WTC11 (cell line): Measurements from ENCODE around the gene ACVR1. TPM values are rescaled to one million over a fixed set of nuclear protein-coding genes. Genes with fewer than 3 reads are reported as not detected.
"Not testable (repeated sequence)": the region's sequence is repeated elsewhere in the genome, so short reads cannot be mapped to it uniquely, and the experiment has no call there.

ENCODE experiments used
- ATAC-seq: fragments of 200-7000 bp; cut with Tn5 transposase; 2 replicates; pipeline ENCODE4 v1.10.0; 2021; ENCODE audit warnings: mild to moderate bottlenecking, moderate library complexity
- CTCF ChIA-PET: fragments of 300-600 bp; sonication (Branson Sonifier 250); formaldehyde crosslinking; loops from one replicate; lab custom pipeline; 2021; ENCODE audit warnings: antibody characterized with exemption; lab: Charles Lee
- POLR2A ChIA-PET: fragments of 350-600 bp; sonication (Branson Sonifier 250); formaldehyde crosslinking; loops from one replicate; lab custom pipeline; 2021; ENCODE audit warnings: antibody characterized with exemption; lab: Charles Lee
- DNase-seq: peaks from one replicate; pipeline ENCODE4 v3.0.0; 2021; ENCODE audit warnings: low spot score
- H3K27ac Mint-ChIP-seq: 2 replicates; pipeline ENCODE4 v1.8.0; 2021; ENCODE audit warnings: mixed read lengths
- H3K27me3 Mint-ChIP-seq: 2 replicates; pipeline ENCODE4 v1.8.0; 2021; ENCODE audit warnings: low read depth, mild to moderate bottlenecking, moderate library complexity, mixed read lengths
- H3K36me3 Mint-ChIP-seq: 2 replicates; pipeline ENCODE4 v1.8.0; 2021; ENCODE audit warnings: mixed read lengths
- H3K4me1 Mint-ChIP-seq: 2 replicates; pipeline ENCODE4 v1.8.0; 2022; ENCODE audit warnings: mixed read lengths
- H3K4me3 Mint-ChIP-seq: 2 replicates; pipeline ENCODE4 v1.8.0; 2021; ENCODE audit warnings: mild to moderate bottlenecking, moderate library complexity, mixed read lengths
- H3K9me3 Mint-ChIP-seq: 2 replicates; pipeline ENCODE4 v1.8.0; 2021; ENCODE audit warnings: mixed read lengths
- CTCF ChIP-seq: fragments of 200-600 bp; IDR thresholded peaks from 2 replicates; pipeline ENCODE4 v1.8.0; 2022; ENCODE audit warnings: antibody characterized with exemption
- IRF2 ChIP-seq: sonication (generic); formaldehyde crosslinking; IDR thresholded peaks from 2 replicates; pipeline ENCODE4 v1.8.0; 2022; ENCODE audit warnings: low read depth, missing genetic modification reagents, borderline replicate concordance
- MYBL2 ChIP-seq: sonication (generic); formaldehyde crosslinking; IDR thresholded peaks from 2 replicates; pipeline ENCODE4 v1.8.1; 2023; ENCODE audit warnings: mild to moderate bottlenecking, moderate library complexity, missing genetic modification reagents
- NFYB ChIP-seq: sonication (generic); formaldehyde crosslinking; conservative IDR thresholded peaks from 2 replicates; pipeline ENCODE4 v1.8.0; 2022; ENCODE audit warnings: low read depth, missing genetic modification reagents
- OVOL2 ChIP-seq: fragments of 250-450 bp; sonication (Bioruptor Pico); IDR thresholded peaks from 2 replicates; pipeline ENCODE4 v1.9.0; 2021; ENCODE audit warnings: mild to moderate bottlenecking, borderline replicate concordance
- SOX15 ChIP-seq: fragments of 250-450 bp; sonication (Bioruptor Pico); IDR thresholded peaks from 2 replicates; pipeline ENCODE4 v1.9.0; 2021; ENCODE audit warnings: mild to moderate bottlenecking
- STAT6 ChIP-seq: sonication (generic); formaldehyde crosslinking; conservative IDR thresholded peaks from 2 replicates; pipeline ENCODE4 v1.8.1; 2023; ENCODE audit warnings: mild to moderate bottlenecking, low read depth, missing genetic modification reagents, moderate library complexity
- ZBTB21 ChIP-seq: sonication (generic); formaldehyde crosslinking; IDR thresholded peaks from 2 replicates; pipeline ENCODE4 v1.8.1; 2023; ENCODE audit warnings: mild to moderate bottlenecking, missing genetic modification reagents, borderline replicate concordance
- ZNF219 ChIP-seq: sonication (generic); formaldehyde crosslinking; IDR thresholded peaks from 2 replicates; pipeline ENCODE4 v1.8.0; 2023; ENCODE audit warnings: missing genetic modification reagents, mild to moderate bottlenecking, borderline replicate concordance
- total RNA-seq: library from RNA; stranded (reverse); gene quantifications from 3 replicates; pipeline ENCODE4 v1.2.3, GENCODE V29; 2021
- TF ChIP-seq, protein P1 (sequence below): fragments of 250-450 bp; sonication (Bioruptor Pico); IDR thresholded peaks from 2 replicates; pipeline ENCODE4 v1.9.0; 2021; ENCODE audit warnings: mild to moderate bottlenecking
- TF ChIP-seq, protein P2 (sequence below): fragments of 250-450 bp; sonication (Bioruptor Pico); IDR thresholded peaks from 2 replicates; pipeline ENCODE4 v1.9.0; 2021; ENCODE audit warnings: moderate library complexity, mild to moderate bottlenecking, inconsistent platforms, borderline replicate concordance

ACVR1 gene
- total RNA-seq, 1 experiment from 2014 or later, result 19.2 TPM

GRCh38 chr2:157757500-157757899 is 118.6 kb downstream of the ACVR1 start:
- H3K9me3 Mint-ChIP-seq, result peaks cover 40% of the 10 kb centered on the region
- TF ChIP-seq OVOL2 (no peak), CTCF (no peak), STAT6 (CRISPR knock-in tag) (no peak), ZNF219 (CRISPR knock-in tag) (no peak), NFYB (CRISPR knock-in tag) (no peak), SOX15 (no peak), MYBL2 (CRISPR knock-in tag) (no peak), IRF2 (CRISPR knock-in tag) (no peak)
- TF ChIP-seq, protein P1, sequence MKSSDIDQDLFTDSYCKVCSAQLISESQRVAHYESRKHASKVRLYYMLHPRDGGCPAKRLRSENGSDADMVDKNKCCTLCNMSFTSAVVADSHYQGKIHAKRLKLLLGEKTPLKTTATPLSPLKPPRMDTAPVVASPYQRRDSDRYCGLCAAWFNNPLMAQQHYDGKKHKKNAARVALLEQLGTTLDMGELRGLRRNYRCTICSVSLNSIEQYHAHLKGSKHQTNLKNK (CRISPR knock-in tag), result no peak
- H3K36me3 Mint-ChIP-seq, result peaks cover 56% of the 10 kb centered on the region
- DNase-seq (no peak), ATAC-seq (no peak)
- no peak overlapping the region for H3K4me3 Mint-ChIP-seq
- ChIA-PET POLR2A (interaction anchor here (0.6 kb wide), 1 partner anchor 17 kb away, joined by 6 read pairs; no protein-coding TSS in a partner anchor), CTCF (no interaction called here)
- H3K27me3 Mint-ChIP-seq, result no peaks in the 10 kb centered on the region; the same call in 1 of the 2 replicates
- peaks cover 44% of the 10 kb centered on the region for H3K4me1 Mint-ChIP-seq
- no peak overlapping the region for H3K27ac Mint-ChIP-seq

GRCh38 chr2:157756447-157756846 is 119.7 kb downstream of the ACVR1 start:
- POLR2A ChIA-PET, H3K27me3 Mint-ChIP-seq, DNase-seq, H3K4me3 Mint-ChIP-seq, ATAC-seq, H3K27ac Mint-ChIP-seq, CTCF ChIA-PET: not testable (repeated sequence)
- Mint-ChIP-seq H3K9me3 (peaks cover 40% of the 10 kb centered on the region), H3K4me1 (peaks cover 46% of the 10 kb centered on the region), H3K36me3 (peaks cover 64% of the 10 kb centered on the region)

GRCh38 chr2:157751462-157752058 is 124.6 kb downstream of the ACVR1 start:
- peaks cover 41% of the 10 kb centered on the region for H3K36me3 Mint-ChIP-seq
- TF ChIP-seq, protein P2, sequence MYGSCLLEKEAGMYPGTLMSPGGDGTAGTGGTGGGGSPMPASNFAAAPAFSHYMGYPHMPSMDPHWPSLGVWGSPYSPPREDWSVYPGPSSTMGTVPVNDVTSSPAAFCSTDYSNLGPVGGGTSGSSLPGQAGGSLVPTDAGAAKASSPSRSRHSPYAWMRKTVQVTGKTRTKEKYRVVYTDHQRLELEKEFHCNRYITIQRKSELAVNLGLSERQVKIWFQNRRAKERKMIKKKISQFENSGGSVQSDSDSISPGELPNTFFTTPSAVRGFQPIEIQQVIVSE (CRISPR knock-in tag), result no peak
- TF ChIP-seq CTCF, result peak; percentile 69; the same call in 1 of the 2 replicates
- no peak for TF ChIP-seq ZBTB21 (CRISPR knock-in tag)
- DNase-seq (peak; percentile 71), ATAC-seq (peak; percentile 96)
- peaks cover 16% of the 10 kb centered on the region for H3K9me3 Mint-ChIP-seq
- no peaks in the 10 kb centered on the region; the same call in 1 of the 2 replicates for H3K27me3 Mint-ChIP-seq
- no peak overlapping the region for H3K4me3 Mint-ChIP-seq
- 0 out of 2 replicates have a peak overlapping the region, but pooled peaks have one; percentile 11 for H3K27ac Mint-ChIP-seq
- CTCF ChIA-PET, result interaction anchor here (0.6 to 2.0 kb wide), 13 partner anchors 9 to 449 kb away, joined by 3 to 12 read pairs (median 3); partner anchors contain the start of gene ACVR1C
- peaks cover 8% of the 10 kb centered on the region; the same call in 1 of the 2 replicates for H3K4me1 Mint-ChIP-seq
- POLR2A ChIA-PET, result no interaction called here
